HepG2 (cell line): ENCODE data around the gene IRF2BPL. TPM values are rescaled to one million over a fixed set of nuclear protein-coding genes. Genes with fewer than 3 reads are reported as not detected.

Experiments used
- DNMT3B ChIP-seq: conservative IDR thresholded peaks from 2 replicates; pipeline ENCODE4 v1.6.1; 2016; ENCODE audit warnings: missing biosample characterization, control low read depth
- HOXA3 ChIP-seq: sonication (generic); formaldehyde crosslinking; IDR thresholded peaks from 2 replicates; pipeline ENCODE4 v1.5.0; 2020; ENCODE audit warnings: missing genetic modification reagents
- IKZF4 ChIP-seq: sonication (generic); formaldehyde crosslinking; IDR thresholded peaks from 2 replicates; pipeline ENCODE4 v1.5.1; 2020; ENCODE audit warnings: borderline replicate concordance, mild to moderate bottlenecking, low read depth, missing genetic modification reagents; ENCODE audit errors: not compliant biosample characterization
- KDM5A ChIP-seq: fragments of 200-600 bp; sonication (generic); IDR thresholded peaks from 2 replicates; pipeline ENCODE4 v1.7.0; 2018; ENCODE audit warnings: antibody characterized with exemption, mild to moderate bottlenecking, low read length, borderline replicate concordance
- SALL1 ChIP-seq: sonication (generic); formaldehyde crosslinking; IDR thresholded peaks from 2 replicates; pipeline ENCODE4 v1.8.0; 2022; ENCODE audit warnings: mild to moderate bottlenecking, missing genetic modification reagents
- SOX13 ChIP-seq, 3 experiments: fragments of 450-650 bp in 1 of 3; sonication (generic) in 1 of 3; formaldehyde crosslinking in 1 of 3; IDR thresholded peaks in 2 of 3; conservative IDR thresholded peaks in 1 of 3; 2 replicates each; pipeline versions ENCODE4 v1.5.0 to v1.6.1; 2016 to 2020; ENCODE audit warnings: antibody characterized with exemption in 1 of 3, mild to moderate bottlenecking in 1 of 3, missing compliant biosample characterization in 1 of 3, missing genetic modification reagents in 1 of 3, moderate library complexity in 1 of 3
- TEAD2 ChIP-seq: sonication (generic); formaldehyde crosslinking; IDR thresholded peaks from 2 replicates; pipeline ENCODE4 v1.9.0; 2021; ENCODE audit warnings: missing genetic modification reagents
- U2AF2 ChIP-seq: fragments of 200-400 bp; formaldehyde crosslinking; IDR thresholded peaks from 2 replicates; pipeline ENCODE4 v1.6.1; 2017; ENCODE audit warnings: low read depth, mild to moderate bottlenecking, low read length
- ZFY ChIP-seq: sonication (generic); formaldehyde crosslinking; IDR thresholded peaks from 2 replicates; pipeline ENCODE4 v1.4.0; 2020; ENCODE audit warnings: missing genetic modification reagents
- ZMYM4 ChIP-seq: sonication (generic); formaldehyde crosslinking; IDR thresholded peaks from 2 replicates; pipeline ENCODE4 v1.8.1; 2023; ENCODE audit warnings: mild to moderate bottlenecking, missing genetic modification reagents
- ZNF589 ChIP-seq: sonication (generic); formaldehyde crosslinking; conservative IDR thresholded peaks from 2 replicates; pipeline ENCODE4 v1.8.0; 2022; ENCODE audit warnings: mild to moderate bottlenecking, moderate library complexity, missing genetic modification reagents
- ZNF703 ChIP-seq: sonication (generic); formaldehyde crosslinking; IDR thresholded peaks from 2 replicates; pipeline ENCODE4 v1.5.1; 2020; ENCODE audit warnings: missing genetic modification reagents, mild to moderate bottlenecking, moderate library complexity, borderline replicate concordance
- ZNF713 ChIP-seq: sonication (generic); formaldehyde crosslinking; IDR thresholded peaks from 2 replicates; pipeline ENCODE4 v1.4.0; 2020; ENCODE audit warnings: mild to moderate bottlenecking, missing genetic modification reagents
- polyA plus RNA-seq, 8 experiments: library from polyadenylated mRNA; depleted of rRNA in 3 of 8; stranded (reverse) in 7 of 8; unstranded in 1 of 8; fragments of >200 nt; fragmentation: Illumina TruSeq in 4 of 8; extraction: Trizol in 4 of 8; gene quantifications; 2 replicates each; pipeline versions ENCODE4 v1.2.1 to v1.2.3, GENCODE V29; 2011 to 2016; ENCODE audit warnings: low read depth in 4 of 8, missing spikeins in 1 of 8, mixed read lengths in 1 of 8; ENCODE audit not compliant: insufficient read depth in 1 of 8
- total RNA-seq, 5 experiments: library from RNA; depleted of rRNA; stranded (reverse); fragments of >200 nt; fragmentation: Illumina TruSeq; extraction: Trizol; gene quantifications; 2 replicates each; pipeline ENCODE4 v1.2.3, GENCODE V29; 2016; ENCODE audit warnings: low read depth in 1 of 5
- TF ChIP-seq, protein P1 (sequence below): sonication (generic); formaldehyde crosslinking; IDR thresholded peaks from 2 replicates; pipeline ENCODE4 v1.5.0; 2020; ENCODE audit warnings: mild to moderate bottlenecking, missing genetic modification reagents
- TF ChIP-seq, protein P2 (sequence below): sonication (generic); formaldehyde crosslinking; IDR thresholded peaks from 2 replicates; pipeline ENCODE4 v1.5.0; 2020; ENCODE audit warnings: missing genetic modification reagents
- TF ChIP-seq, protein P3 (sequence below): sonication (generic); formaldehyde crosslinking; IDR thresholded peaks from 2 replicates; pipeline ENCODE4 v1.5.0; 2020; ENCODE audit warnings: mild to moderate bottlenecking, missing genetic modification reagents
- TF ChIP-seq, protein P4 (sequence below): sonication (generic); formaldehyde crosslinking; IDR thresholded peaks from 2 replicates; pipeline ENCODE4 v1.8.0; 2022; ENCODE audit warnings: mild to moderate bottlenecking, missing genetic modification reagents
- TF ChIP-seq, protein P5 (sequence below): sonication (generic); formaldehyde crosslinking; IDR thresholded peaks from 2 replicates; pipeline ENCODE4 v1.8.1; 2023; ENCODE audit warnings: mild to moderate bottlenecking, inconsistent platforms, moderate library complexity, missing genetic modification reagents, borderline replicate concordance
- TF ChIP-seq, protein P6 (sequence below): sonication (generic); formaldehyde crosslinking; IDR thresholded peaks from 2 replicates; pipeline ENCODE4 v1.4.0; 2020; ENCODE audit warnings: mild to moderate bottlenecking, missing genetic modification reagents

The IRF2BPL gene
- total and polyA plus RNA-seq, 2 of the 13 experiments (the other 11 are each of a cell fraction or from before 2014, with no cell fraction given), result 6.6 to 8.4 TPM

DNA sequence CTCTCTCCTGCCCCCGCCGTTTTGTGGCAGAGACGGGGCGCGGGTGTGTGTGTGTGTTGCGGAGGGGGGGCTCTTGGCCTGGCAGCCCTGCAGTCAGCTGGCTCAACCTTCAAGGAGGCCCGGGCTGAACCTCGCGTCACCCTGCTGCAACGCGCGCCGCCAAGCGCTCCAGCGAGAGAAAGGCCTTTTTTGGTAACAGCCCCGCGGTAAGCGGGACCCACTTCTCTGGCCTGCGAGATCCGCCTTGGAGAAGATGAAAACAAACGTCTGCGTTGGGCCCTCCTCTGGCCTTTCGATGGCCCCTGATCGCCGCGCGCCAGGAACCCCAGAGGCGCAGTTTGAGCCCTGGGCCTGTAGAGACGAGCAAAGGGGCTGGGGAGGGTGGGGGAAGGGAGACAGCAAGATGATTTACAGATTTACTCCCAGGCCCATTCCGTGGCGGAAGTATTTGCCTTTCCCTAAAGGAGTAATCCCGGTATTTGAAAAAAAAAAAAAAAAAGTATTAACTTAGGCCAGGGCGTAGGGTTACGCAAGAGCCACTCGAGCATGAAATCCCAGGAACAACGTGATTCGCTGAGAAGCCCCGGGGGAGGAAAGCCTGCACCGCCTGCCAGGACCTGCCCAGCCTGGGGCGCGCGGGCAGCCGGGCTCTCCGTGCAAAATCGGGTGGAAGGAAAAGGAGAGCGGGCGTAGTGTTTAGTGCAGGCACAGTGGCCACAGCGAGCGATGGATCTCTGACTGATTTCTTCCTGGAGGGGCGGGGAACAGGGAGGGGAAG lies 4.5 kb upstream of the IRF2BPL start (continued):
- TF ChIP-seq, protein P1, sequence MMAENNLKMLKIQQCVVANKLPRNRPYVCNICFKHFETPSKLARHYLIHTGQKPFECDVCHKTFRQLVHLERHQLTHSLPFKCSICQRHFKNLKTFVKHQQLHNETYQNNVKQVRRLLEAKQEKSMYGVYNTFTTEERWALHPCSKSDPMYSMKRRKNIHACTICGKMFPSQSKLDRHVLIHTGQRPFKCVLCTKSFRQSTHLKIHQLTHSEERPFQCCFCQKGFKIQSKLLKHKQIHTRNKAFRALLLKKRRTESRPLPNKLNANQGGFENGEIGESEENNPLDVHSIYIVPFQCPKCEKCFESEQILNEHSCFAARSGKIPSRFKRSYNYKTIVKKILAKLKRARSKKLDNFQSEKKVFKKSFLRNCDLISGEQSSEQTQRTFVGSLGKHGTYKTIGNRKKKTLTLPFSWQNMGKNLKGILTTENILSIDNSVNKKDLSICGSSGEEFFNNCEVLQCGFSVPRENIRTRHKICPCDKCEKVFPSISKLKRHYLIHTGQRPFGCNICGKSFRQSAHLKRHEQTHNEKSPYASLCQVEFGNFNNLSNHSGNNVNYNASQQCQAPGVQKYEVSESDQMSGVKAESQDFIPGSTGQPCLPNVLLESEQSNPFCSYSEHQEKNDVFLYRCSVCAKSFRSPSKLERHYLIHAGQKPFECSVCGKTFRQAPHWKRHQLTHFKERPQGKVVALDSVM (CRISPR knock-in tag), result no peak
- TF ChIP-seq SALL1 (CRISPR knock-in tag) (peak; percentile 35; the same call in 1 of the 2 replicates), ZMYM4 (0 out of 2 replicates have a peak, but pooled peaks have one; percentile 35), HOXA3 (CRISPR knock-in tag) (peak; percentile 31), TEAD2 (0 out of 2 replicates have a peak, but pooled peaks have one; percentile 48), ZNF703 (CRISPR knock-in tag) (no peak), SOX13 (IDR thresholded peaks at IDR 0.05) (no peak), SOX13 (CRISPR knock-in tag; conservative IDR thresholded peaks at IDR 0.05 in 1 of 2, IDR thresholded peaks at IDR 0.05 in 1 of 2) (peak in 1 of 2 experiments; percentile 44; a peak in 2 of 4 replicates), IKZF4 (CRISPR knock-in tag) (no peak), DNMT3B (no peak), U2AF2 (no peak), ZNF713 (CRISPR knock-in tag) (no peak), KDM5A (no peak), ZFY (CRISPR knock-in tag) (peak; percentile 41), ZNF589 (CRISPR knock-in tag) (no peak)
- TF ChIP-seq, protein P2, sequence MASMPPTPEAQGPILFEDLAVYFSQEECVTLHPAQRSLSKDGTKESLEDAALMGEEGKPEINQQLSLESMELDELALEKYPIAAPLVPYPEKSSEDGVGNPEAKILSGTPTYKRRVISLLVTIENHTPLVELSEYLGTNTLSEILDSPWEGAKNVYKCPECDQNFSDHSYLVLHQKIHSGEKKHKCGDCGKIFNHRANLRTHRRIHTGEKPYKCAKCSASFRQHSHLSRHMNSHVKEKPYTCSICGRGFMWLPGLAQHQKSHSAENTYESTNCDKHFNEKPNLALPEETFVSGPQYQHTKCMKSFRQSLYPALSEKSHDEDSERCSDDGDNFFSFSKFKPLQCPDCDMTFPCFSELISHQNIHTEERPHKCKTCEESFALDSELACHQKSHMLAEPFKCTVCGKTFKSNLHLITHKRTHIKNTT (CRISPR knock-in tag), result no peak
- TF ChIP-seq, protein P3, sequence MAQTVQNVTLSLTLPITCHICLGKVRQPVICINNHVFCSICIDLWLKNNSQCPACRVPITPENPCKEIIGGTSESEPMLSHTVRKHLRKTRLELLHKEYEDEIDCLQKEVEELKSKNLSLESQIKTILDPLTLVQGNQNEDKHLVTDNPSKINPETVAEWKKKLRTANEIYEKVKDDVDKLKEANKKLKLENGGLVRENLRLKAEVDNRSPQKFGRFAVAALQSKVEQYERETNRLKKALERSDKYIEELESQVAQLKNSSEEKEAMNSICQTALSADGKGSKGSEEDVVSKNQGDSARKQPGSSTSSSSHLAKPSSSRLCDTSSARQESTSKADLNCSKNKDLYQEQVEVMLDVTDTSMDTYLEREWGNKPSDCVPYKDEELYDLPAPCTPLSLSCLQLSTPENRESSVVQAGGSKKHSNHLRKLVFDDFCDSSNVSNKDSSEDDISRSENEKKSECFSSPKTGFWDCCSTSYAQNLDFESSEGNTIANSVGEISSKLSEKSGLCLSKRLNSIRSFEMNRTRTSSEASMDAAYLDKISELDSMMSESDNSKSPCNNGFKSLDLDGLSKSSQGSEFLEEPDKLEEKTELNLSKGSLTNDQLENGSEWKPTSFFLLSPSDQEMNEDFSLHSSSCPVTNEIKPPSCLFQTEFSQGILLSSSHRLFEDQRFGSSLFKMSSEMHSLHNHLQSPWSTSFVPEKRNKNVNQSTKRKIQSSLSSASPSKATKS (CRISPR knock-in tag), result no peak
- TF ChIP-seq, protein P4, sequence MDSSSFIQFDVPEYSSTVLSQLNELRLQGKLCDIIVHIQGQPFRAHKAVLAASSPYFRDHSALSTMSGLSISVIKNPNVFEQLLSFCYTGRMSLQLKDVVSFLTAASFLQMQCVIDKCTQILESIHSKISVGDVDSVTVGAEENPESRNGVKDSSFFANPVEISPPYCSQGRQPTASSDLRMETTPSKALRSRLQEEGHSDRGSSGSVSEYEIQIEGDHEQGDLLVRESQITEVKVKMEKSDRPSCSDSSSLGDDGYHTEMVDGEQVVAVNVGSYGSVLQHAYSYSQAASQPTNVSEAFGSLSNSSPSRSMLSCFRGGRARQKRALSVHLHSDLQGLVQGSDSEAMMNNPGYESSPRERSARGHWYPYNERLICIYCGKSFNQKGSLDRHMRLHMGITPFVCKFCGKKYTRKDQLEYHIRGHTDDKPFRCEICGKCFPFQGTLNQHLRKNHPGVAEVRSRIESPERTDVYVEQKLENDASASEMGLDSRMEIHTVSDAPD (CRISPR knock-in tag), result peak; percentile 17; the same call in 1 of the 2 replicates
- TF ChIP-seq, protein P5, sequence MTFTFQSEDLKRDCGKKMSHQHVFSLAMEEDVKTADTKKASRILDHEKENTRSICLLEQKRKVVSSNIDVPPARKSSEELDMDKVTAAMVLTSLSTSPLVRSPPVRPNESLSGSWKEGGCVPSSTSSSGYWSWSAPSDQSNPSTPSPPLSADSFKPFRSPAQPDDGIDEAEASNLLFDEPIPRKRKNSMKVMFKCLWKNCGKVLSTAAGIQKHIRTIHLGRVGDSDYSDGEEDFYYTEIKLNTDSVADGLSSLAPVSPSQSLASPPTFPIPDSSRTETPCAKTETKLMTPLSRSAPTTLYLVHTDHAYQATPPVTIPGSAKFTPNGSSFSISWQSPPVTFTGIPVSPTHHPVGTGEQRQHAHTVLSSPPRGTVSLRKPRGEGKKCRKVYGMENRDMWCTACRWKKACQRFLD (CRISPR knock-in tag), result no peak
- TF ChIP-seq, protein P6, sequence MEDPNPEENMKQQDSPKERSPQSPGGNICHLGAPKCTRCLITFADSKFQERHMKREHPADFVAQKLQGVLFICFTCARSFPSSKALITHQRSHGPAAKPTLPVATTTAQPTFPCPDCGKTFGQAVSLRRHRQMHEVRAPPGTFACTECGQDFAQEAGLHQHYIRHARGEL (CRISPR knock-in tag), result no peak
